Mesenchymal stem cell (in vitro differentiated cells and primary cell): ENCODE results near the gene EGFR. TPM values are rescaled to one million over a fixed set of nuclear protein-coding genes. Genes with fewer than 3 reads are reported as not detected.

Experiments used
- DNase-seq: peaks from one replicate; pipeline ENCODE4 v3.0.0-alpha.2; 2013
- H2AFZ ChIP-seq: one replicate; pipeline ENCODE4 v1.6.1; 2013; ENCODE audit warnings: low read depth, mild to moderate bottlenecking, control low read depth, inconsistent platforms, low read length, moderate library complexity
- H2AK5ac ChIP-seq: 2 replicates; pipeline ENCODE4 v1.6.1; 2013; ENCODE audit warnings: low read length, moderate library complexity, mild to moderate bottlenecking, inconsistent platforms; ENCODE audit not compliant: severe bottlenecking
- H2BK120ac ChIP-seq: one replicate; pipeline ENCODE4 v1.6.1; 2013; ENCODE audit warnings: low read depth, mild to moderate bottlenecking, inconsistent platforms, low read length, moderate library complexity
- H2BK12ac ChIP-seq, 2 experiments: one replicate each; pipeline ENCODE4 v1.6.1; 2013; ENCODE audit warnings: inconsistent platforms in 2 of 2, low read length in 2 of 2, mild to moderate bottlenecking in 2 of 2, moderate library complexity in 2 of 2, control low read depth in 1 of 2
- H2BK15ac ChIP-seq: one replicate; pipeline ENCODE4 v1.6.1; 2013; ENCODE audit warnings: mild to moderate bottlenecking, low read depth, inconsistent platforms; ENCODE audit not compliant: poor library complexity, severe bottlenecking
- H2BK5ac ChIP-seq: 2 replicates; pipeline ENCODE4 v1.6.1; 2013; ENCODE audit warnings: low read depth, mild to moderate bottlenecking, low read length, control low read depth, inconsistent platforms; ENCODE audit not compliant: poor library complexity, severe bottlenecking
- H3K14ac ChIP-seq, 2 experiments: one replicate each; pipeline ENCODE4 v1.6.1; 2013; ENCODE audit warnings: inconsistent platforms in 2 of 2, low read length in 2 of 2, control low read depth in 1 of 2, mild to moderate bottlenecking in 1 of 2, moderate library complexity in 1 of 2
- H3K18ac ChIP-seq, 2 experiments: one replicate each; pipeline ENCODE4 v1.6.1; 2013; ENCODE audit warnings: inconsistent platforms in 2 of 2, low read length in 2 of 2, control low read depth in 1 of 2, low read depth in 1 of 2, mild to moderate bottlenecking in 1 of 2
- H3K23ac ChIP-seq, 2 experiments: one replicate each; pipeline ENCODE4 v1.6.1; 2013; ENCODE audit warnings: inconsistent platforms in 2 of 2, low read length in 2 of 2, mild to moderate bottlenecking in 2 of 2, moderate library complexity in 2 of 2, control low read depth in 1 of 2
- H3K27ac ChIP-seq: 2 replicates; pipeline ENCODE4 v1.5.1; 2013; ENCODE audit warnings: mild to moderate bottlenecking, moderate library complexity, low read length, control low read depth, inconsistent platforms; ENCODE audit not compliant: poor library complexity, severe bottlenecking
- H3K27me3 ChIP-seq, 2 experiments: 2 replicates each; pipeline versions ENCODE4 v1.6.1 to v1.7.0; 2013; ENCODE audit warnings: low read length in 2 of 2, mild to moderate bottlenecking in 2 of 2, moderate library complexity in 2 of 2, control low read depth in 1 of 2, inconsistent platforms in 1 of 2; ENCODE audit not compliant: control insufficient read depth in 1 of 2, insufficient read depth in 1 of 2
- H3K36me3 ChIP-seq, 2 experiments: 2 replicates each; pipeline versions ENCODE4 v1.6.1 to v1.7.0; 2013; ENCODE audit warnings: low read length in 2 of 2, control low read depth in 1 of 2, inconsistent platforms in 1 of 2, low read depth in 1 of 2, mild to moderate bottlenecking in 1 of 2; ENCODE audit not compliant: insufficient read depth in 2 of 2, control insufficient read depth in 1 of 2
- H3K4ac ChIP-seq, 2 experiments: one replicate each; pipeline ENCODE4 v1.6.1; 2013; ENCODE audit warnings: inconsistent platforms in 2 of 2, low read length in 2 of 2, mild to moderate bottlenecking in 2 of 2, moderate library complexity in 2 of 2, control low read depth in 1 of 2, low read depth in 1 of 2
- H3K4me1 ChIP-seq: 2 replicates; pipeline ENCODE4 v1.6.1; 2013; ENCODE audit warnings: low read depth, low read length, control low read depth; ENCODE audit not compliant: control insufficient read depth, insufficient read depth
- H3K4me2 ChIP-seq: 2 replicates; pipeline ENCODE4 v1.6.1; 2013; ENCODE audit warnings: low read length, mild to moderate bottlenecking, inconsistent platforms; ENCODE audit not compliant: poor library complexity, severe bottlenecking
- H3K4me3 ChIP-seq, 2 experiments: 2 replicates each; pipeline versions ENCODE4 v1.5.1 to v1.7.0; 2013; ENCODE audit warnings: low read length in 2 of 2, mild to moderate bottlenecking in 2 of 2, control low read depth in 1 of 2, low read depth in 1 of 2; ENCODE audit not compliant: insufficient read depth in 1 of 2
- H3K79me1 ChIP-seq: replicated peaks from 2 replicates; pipeline ENCODE4 v1.6.1; 2013; ENCODE audit warnings: mild to moderate bottlenecking, control low read depth, low read length, inconsistent platforms; ENCODE audit not compliant: poor library complexity, severe bottlenecking
- H3K9ac ChIP-seq: 2 replicates; pipeline ENCODE4 v1.7.0; 2013; ENCODE audit warnings: mild to moderate bottlenecking, low read length, moderate library complexity
- H3K9me3 ChIP-seq: 2 replicates; pipeline ENCODE4 v1.7.0; 2013; ENCODE audit warnings: mild to moderate bottlenecking, low read length; ENCODE audit not compliant: control insufficient read depth
- H4K8ac ChIP-seq: one replicate; pipeline ENCODE4 v1.6.1; 2013; ENCODE audit warnings: inconsistent platforms, mild to moderate bottlenecking, low read length, moderate library complexity
- H4K91ac ChIP-seq: one replicate; pipeline ENCODE4 v1.6.1; 2013; ENCODE audit warnings: mild to moderate bottlenecking, low read length, inconsistent platforms
- WGBS: methylation state at CpG from one replicate; pipeline ENCODE4 v1.1.7; 2013; ENCODE audit warnings: mixed read lengths; 5-methylcytosine and 5-hydroxymethylcytosine counted together
- polyA plus RNA-seq, 2 experiments: library from polyadenylated mRNA; stranded (reverse); fragments of 200-250 nt; gene quantifications; one replicate each; pipeline ENCODE4 v1.2.3, GENCODE V29; 2013

The EGFR gene
- polyA plus RNA-seq (2013, experiment 1 of 2): 15.8 TPM
- polyA plus RNA-seq (2013, experiment 2 of 2): 15.1 TPM

- Histone ChIP-seq H3K4me2 (peak within 1 kb of the TSS; percentile 92), H2BK120ac (peak within 1 kb of the TSS; percentile 95), H2AFZ (peak within 1 kb of the TSS; percentile 16), H3K23ac (peak within 1 kb of the TSS in 1 of 2 experiments; percentile 92), H3K18ac (peak within 1 kb of the TSS; percentile 54 to 88), H3K14ac (peak within 1 kb of the TSS in 1 of 2 experiments; percentile 44), H2AK5ac (peak within 1 kb of the TSS; percentile 9), H3K4me3 (peak within 1 kb of the TSS; percentile 87 to 88), H3K4me1 (peaks cover 18% of the 10 kb centered on the region), H3K79me1 (peaks cover 3% of the 10 kb centered on the region), H2BK5ac (peak within 1 kb of the TSS; percentile 46), H3K4ac (peak within 1 kb of the TSS; percentile 54 to 57), H2BK15ac (peak within 1 kb of the TSS; percentile 97), H3K36me3 (no peaks in the 10 kb centered on the region), H2BK12ac (peak within 1 kb of the TSS; percentile 23 to 76), H3K27me3 (no peaks in the 10 kb centered on the region), H3K9me3 (no peaks in the 10 kb centered on the region), H3K27ac (no peak within 1 kb of the TSS), H4K91ac (peak within 1 kb of the TSS; percentile 32), H4K8ac (peak within 1 kb of the TSS; percentile 83), H3K9ac (peak within 1 kb of the TSS; percentile 89)
- DNase-seq: peak; percentile 82
- WGBS: 10% methylated on average over 74 of the region's 80 CpGs
These were observed at the start of gene EGFR for GRCh38 chr7:55018361-55019190. EGFR (plus strand) TSS chr7:55019017; CDS start chr7:55019278, 261 bp downstream.

GRCh38 chr7:54969208-54969967 is 49.4 kb upstream of the EGFR start:
- no peak overlapping the region for H2BK12ac ChIP-seq
- H2BK15ac ChIP-seq: no peak overlapping the region
- H2AFZ ChIP-seq: no peak overlapping the region
- no peak overlapping the region for H4K91ac ChIP-seq
- H2AK5ac ChIP-seq: no peak overlapping the region
- H3K27me3 ChIP-seq: no peaks in the 10 kb centered on the region
- H3K23ac ChIP-seq: no peak overlapping the region
- no peak overlapping the region for H3K14ac ChIP-seq
- H3K9ac ChIP-seq: peak overlapping the region; percentile 7
- no peak for DNase-seq
- no peak overlapping the region for H3K18ac ChIP-seq
- H3K4ac ChIP-seq: no peak overlapping the region
- H3K4me1 ChIP-seq: peaks cover 7% of the 10 kb centered on the region
- no peaks in the 10 kb centered on the region for H3K79me1 ChIP-seq
- H3K4me2 ChIP-seq: no peak overlapping the region
- H3K9me3 ChIP-seq: peaks cover 21% of the 10 kb centered on the region
- 79% methylated on average over 6 of the region's 13 CpGs for WGBS
- no peak overlapping the region for H3K27ac ChIP-seq
- H3K4me3 ChIP-seq: no peak overlapping the region
- H2BK5ac ChIP-seq: no peak overlapping the region
- no peak overlapping the region for H4K8ac ChIP-seq
- no peak overlapping the region for H2BK120ac ChIP-seq
- H3K36me3 ChIP-seq: no peaks in the 10 kb centered on the region

- Histone ChIP-seq H3K27ac (no peak overlapping the region), H3K4me2 (no peak overlapping the region), H2AK5ac (no peak overlapping the region), H2AFZ (no peak overlapping the region), H4K8ac (no peak overlapping the region), H3K27me3 (no peaks in the 10 kb centered on the region), H3K18ac (no peak overlapping the region), H3K14ac (no peak overlapping the region), H3K4ac (no peak overlapping the region), H3K4me1 (peaks cover 5% of the 10 kb centered on the region), H3K4me3 (no peak overlapping the region), H3K79me1 (no peaks in the 10 kb centered on the region), H3K23ac (no peak overlapping the region), H3K9me3 (peaks cover 21% of the 10 kb centered on the region), H2BK15ac (no peak overlapping the region), H3K36me3 (no peaks in the 10 kb centered on the region), H2BK120ac (no peak overlapping the region), H2BK5ac (no peak overlapping the region), H3K9ac (no peak overlapping the region), H4K91ac (no peak overlapping the region), H2BK12ac (no peak overlapping the region)
- no CpG with 5 or more reads among the region's 2 CpGs for WGBS
- no peak for DNase-seq
These were observed 46.0 kb upstream of the EGFR start for GRCh38 chr7:54972733-54973294.
